Brain microvascular endothelial cell (primary cell): ENCODE measurements around the gene ATAD5.

Source experiments
- DNase-seq: peaks from one replicate; pipeline ENCODE4 v3.0.0-alpha.2; 2020
- H3K27ac ChIP-seq: fragments of 250-450 bp; sonication (Bioruptor Pico); 2 replicates; pipeline ENCODE4 v1.5.1; 2020; ENCODE audit warnings: mild to moderate bottlenecking, moderate library complexity
- H3K27me3 ChIP-seq: fragments of 250-450 bp; sonication (Bioruptor Pico); replicated peaks from 2 replicates; pipeline ENCODE4 v1.5.1; 2020; ENCODE audit warnings: mild to moderate bottlenecking
- H3K36me3 ChIP-seq: fragments of 250-450 bp; sonication (Bioruptor Pico); replicated peaks from 2 replicates; pipeline ENCODE4 v1.5.1; 2020; ENCODE audit warnings: mild to moderate bottlenecking
- H3K4me3 ChIP-seq: 2 replicates; pipeline ENCODE4 v1.5.1; 2011; ENCODE audit warnings: low read depth, mild to moderate bottlenecking, control low read depth, low read length, moderate library complexity
- in situ Hi-C: cut with HindIII; loops from 2 replicates; pipeline ENCODE4 v1.10.0; 2017; ENCODE audit warnings: low sequenced_read_pairs, low pct_ligation_motif_present
- TF ChIP-seq, protein P1 (sequence below): IDR thresholded peaks from 2 replicates; pipeline ENCODE4 v1.5.1; 2011; ENCODE audit warnings: low read depth, mild to moderate bottlenecking, moderate library complexity, low read length, control low read depth, inconsistent platforms; ENCODE audit errors: missing control alignments

ATAD5 gene

DNA sequence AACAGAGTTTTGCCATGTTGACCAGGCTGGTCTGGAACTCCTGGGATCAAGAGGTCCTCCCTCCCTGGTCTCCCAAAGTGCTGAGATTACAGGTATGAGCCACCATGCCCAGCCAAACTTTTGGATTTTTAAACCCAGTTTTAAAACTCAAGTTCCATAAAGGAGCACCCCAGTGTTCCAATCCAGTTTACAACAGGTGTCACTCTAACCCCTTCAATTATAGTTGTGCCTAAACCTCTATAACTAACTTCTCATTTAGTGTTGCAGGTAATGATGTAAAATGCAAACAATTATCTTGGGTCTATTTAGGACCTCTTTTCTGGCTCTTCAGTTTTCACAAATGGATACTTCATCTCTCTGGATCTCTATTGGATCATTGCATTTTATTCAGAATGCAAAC is 82.2 kb downstream of the ATAD5 start:
- H3K27ac ChIP-seq = no peak overlapping the region
- in situ Hi-C loops = no loop called here
- DNase-seq = no peak
- H3K36me3 ChIP-seq = no peaks in the 10 kb centered on the region
- TF ChIP-seq, protein P1, sequence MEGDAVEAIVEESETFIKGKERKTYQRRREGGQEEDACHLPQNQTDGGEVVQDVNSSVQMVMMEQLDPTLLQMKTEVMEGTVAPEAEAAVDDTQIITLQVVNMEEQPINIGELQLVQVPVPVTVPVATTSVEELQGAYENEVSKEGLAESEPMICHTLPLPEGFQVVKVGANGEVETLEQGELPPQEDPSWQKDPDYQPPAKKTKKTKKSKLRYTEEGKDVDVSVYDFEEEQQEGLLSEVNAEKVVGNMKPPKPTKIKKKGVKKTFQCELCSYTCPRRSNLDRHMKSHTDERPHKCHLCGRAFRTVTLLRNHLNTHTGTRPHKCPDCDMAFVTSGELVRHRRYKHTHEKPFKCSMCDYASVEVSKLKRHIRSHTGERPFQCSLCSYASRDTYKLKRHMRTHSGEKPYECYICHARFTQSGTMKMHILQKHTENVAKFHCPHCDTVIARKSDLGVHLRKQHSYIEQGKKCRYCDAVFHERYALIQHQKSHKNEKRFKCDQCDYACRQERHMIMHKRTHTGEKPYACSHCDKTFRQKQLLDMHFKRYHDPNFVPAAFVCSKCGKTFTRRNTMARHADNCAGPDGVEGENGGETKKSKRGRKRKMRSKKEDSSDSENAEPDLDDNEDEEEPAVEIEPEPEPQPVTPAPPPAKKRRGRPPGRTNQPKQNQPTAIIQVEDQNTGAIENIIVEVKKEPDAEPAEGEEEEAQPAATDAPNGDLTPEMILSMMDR = no peak
- H3K4me3 ChIP-seq = no peak overlapping the region
- no peaks in the 10 kb centered on the region for H3K27me3 ChIP-seq

DNA sequence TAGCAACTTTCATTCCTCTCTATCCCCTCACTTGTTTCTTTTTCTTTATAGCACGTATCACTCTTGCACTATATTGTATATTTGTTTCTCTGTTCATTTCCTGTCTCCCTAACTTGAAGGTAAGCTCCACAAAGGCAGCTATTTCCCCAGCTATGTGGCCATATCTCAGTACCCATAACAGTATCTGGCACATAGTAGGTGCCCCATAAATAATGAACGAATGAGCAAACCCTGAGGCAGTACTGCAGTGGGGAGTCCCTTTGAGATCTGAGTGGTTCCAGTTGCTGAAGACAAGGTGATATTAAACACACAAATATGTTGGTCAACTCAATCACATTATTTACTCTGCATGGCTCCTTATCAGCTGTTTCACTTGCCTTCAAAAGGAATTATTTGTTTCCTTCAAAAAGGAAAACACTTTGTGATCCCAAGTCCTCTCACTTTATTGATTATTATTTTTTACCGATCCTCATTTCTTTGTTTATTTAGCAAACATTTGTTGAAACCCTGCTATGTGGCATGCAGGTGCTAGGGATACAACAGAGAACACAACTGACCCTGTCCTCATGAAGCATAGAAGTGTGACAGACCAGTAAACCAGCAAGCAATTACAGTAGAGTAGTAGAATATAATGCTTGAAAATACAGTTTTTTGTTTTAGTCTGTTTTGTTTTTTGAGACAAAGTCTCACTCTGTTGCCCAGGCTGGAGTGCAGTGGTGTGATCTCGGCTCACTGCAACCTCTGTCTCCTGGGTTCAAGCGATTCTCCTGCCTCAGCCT is 84.3 kb downstream of the ATAD5 start:
- no peak overlapping the region for H3K4me3 ChIP-seq
- no peaks in the 10 kb centered on the region for H3K36me3 ChIP-seq
- no peak overlapping the region for H3K27ac ChIP-seq
- DNase-seq = no peak
- H3K27me3 ChIP-seq = no peaks in the 10 kb centered on the region
- TF ChIP-seq, protein P1 = no peak
- in situ Hi-C loops = no loop called here

DNA sequence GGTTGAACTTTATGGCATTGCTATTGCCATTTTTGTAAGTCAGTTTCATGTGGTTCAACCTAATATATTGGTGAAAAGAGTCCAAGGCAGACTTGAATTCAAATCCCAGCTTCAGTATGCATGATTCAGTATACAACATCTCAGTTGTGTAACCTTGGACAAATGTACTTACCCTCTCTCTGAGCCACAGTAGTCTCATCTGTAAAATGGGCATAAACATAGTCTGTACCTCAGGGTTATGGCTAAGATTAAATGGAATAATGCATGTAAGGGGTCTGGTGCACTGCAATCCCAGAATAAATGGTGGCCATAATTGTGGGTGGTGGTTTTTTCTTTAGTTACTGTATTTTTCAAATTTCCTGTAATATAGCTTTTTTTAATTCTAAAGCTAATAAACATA is 85.3 kb downstream of the ATAD5 start:
- in situ Hi-C loops = no loop called here
- Histone ChIP-seq H3K36me3 (no peaks in the 10 kb centered on the region), H3K27ac (no peak overlapping the region), H3K27me3 (no peaks in the 10 kb centered on the region), H3K4me3 (no peak overlapping the region)
- TF ChIP-seq, protein P1 = no peak
- DNase-seq = no peak

DNA sequence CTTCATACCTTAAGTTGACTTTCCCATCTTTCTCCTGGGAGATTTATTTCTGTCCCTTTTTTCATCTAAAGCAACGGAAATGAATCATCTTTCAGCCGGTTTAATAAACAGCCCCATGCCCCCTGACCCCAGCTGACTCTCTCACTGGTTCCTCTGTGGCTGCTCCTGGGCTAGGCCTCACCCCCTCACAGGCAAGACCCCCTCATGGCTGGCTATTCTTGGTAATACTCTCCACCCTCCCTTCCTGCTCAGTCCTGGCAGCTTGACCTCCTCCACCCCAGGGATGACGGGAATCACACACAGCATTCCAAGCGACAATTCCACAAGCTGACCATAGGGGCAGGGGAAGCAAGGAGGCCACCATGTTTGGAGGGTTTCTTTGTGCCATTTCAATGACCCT is 88.5 kb downstream of the ATAD5 start:
- Histone ChIP-seq H3K36me3 (no peaks in the 10 kb centered on the region), H3K27me3 (peaks cover 4% of the 10 kb centered on the region), H3K4me3 (no peak overlapping the region), H3K27ac (no peak overlapping the region)
- TF ChIP-seq, protein P1 = peak; percentile 47
- peak; percentile 34 for DNase-seq
- in situ Hi-C loops = no loop called here

DNA sequence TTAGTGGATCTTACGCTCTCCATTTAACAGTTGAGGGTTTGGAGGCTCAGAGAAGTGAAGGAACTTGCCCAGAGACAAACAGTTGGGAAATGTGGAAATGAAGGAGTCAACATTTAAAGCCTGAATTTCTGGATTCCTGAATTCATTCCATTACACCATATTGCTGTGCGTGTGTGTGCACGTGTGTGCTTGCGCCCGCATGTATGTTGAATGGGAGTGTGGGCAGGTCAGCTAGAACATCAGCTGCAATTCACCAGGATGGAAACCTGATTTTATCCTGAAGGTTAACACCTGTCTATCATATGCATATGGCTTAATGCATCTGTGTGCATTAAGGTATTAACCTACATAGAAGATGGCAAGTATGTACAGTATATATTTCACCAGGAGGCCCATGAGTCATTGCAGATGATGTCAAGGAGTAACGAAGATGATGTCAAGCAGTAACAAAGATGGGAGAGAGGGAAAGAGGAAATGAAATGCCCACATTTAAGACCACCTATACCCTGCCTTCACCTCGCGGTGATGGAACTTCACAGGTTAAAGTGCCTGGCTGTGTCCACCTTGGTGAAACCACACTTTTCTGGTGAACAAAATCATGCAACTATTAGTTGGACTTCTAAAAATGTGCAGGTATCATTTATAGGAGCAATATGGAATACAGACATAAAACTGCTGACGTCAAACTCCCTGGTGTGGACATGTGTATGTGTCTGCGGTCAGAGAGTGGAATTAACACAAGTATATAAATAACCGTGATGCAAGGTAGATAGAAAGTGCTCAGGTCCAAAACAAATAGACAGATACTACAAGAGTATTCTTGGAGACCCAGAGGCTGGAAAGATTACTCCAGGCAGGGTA is 89.1 kb downstream of the ATAD5 start:
- Histone ChIP-seq H3K27me3 (peaks cover 4% of the 10 kb centered on the region), H3K4me3 (no peak overlapping the region), H3K36me3 (no peaks in the 10 kb centered on the region), H3K27ac (no peak overlapping the region)
- in situ Hi-C loops = no loop called here
- DNase-seq = no peak
- TF ChIP-seq, protein P1 = no peak
